HepG2 (cell line): Measurements from ENCODE around the gene WWC2. TPM values are rescaled to one million over a fixed set of nuclear protein-coding genes. Genes with fewer than 3 reads are reported as not detected.

Experiments
- ARHGAP35 ChIP-seq: sonication (generic); formaldehyde crosslinking; IDR thresholded peaks from 2 replicates; pipeline ENCODE4 v1.9.0; 2022; ENCODE audit warnings: mild to moderate bottlenecking, inconsistent platforms, moderate library complexity, missing genetic modification reagents, borderline replicate concordance
- ARID4A ChIP-seq: sonication (generic); formaldehyde crosslinking; IDR thresholded peaks from 2 replicates; pipeline ENCODE4 v1.5.0; 2020; ENCODE audit warnings: mild to moderate bottlenecking, missing genetic modification reagents, borderline replicate concordance
- GMEB2 ChIP-seq: IDR thresholded peaks from 2 replicates; pipeline ENCODE4 v1.6.1; 2016; ENCODE audit warnings: missing biosample characterization, missing genetic modification reagents, low read depth
- JARID2 ChIP-seq: sonication (generic); formaldehyde crosslinking; IDR thresholded peaks from 2 replicates; pipeline ENCODE4 v1.8.1; 2023; ENCODE audit warnings: missing genetic modification reagents, inconsistent platforms; ENCODE audit not compliant: insufficient replicate concordance
- MED13 ChIP-seq: sonication (generic); formaldehyde crosslinking; IDR thresholded peaks from 2 replicates; pipeline ENCODE4 v1.5.0; 2020; ENCODE audit warnings: missing genetic modification reagents
- MXD1 ChIP-seq: sonication (generic); formaldehyde crosslinking; IDR thresholded peaks from 2 replicates; pipeline ENCODE4 v1.4.0; 2020; ENCODE audit warnings: mild to moderate bottlenecking, missing genetic modification reagents
- REPIN1 ChIP-seq: sonication (generic); formaldehyde crosslinking; IDR thresholded peaks from 2 replicates; pipeline ENCODE4 v1.8.0; 2022; ENCODE audit warnings: missing genetic modification reagents, low read depth, mild to moderate bottlenecking, borderline replicate concordance
- SP2 ChIP-seq: sonication (generic); formaldehyde crosslinking; IDR thresholded peaks from 2 replicates; pipeline ENCODE4 v1.5.1; 2020; ENCODE audit warnings: mild to moderate bottlenecking, missing genetic modification reagents
- TP53 ChIP-seq: sonication (generic); formaldehyde crosslinking; conservative IDR thresholded peaks from 2 replicates; pipeline ENCODE4 v1.4.0; 2020; ENCODE audit warnings: missing genetic modification reagents
- U2AF2 ChIP-seq: fragments of 200-400 bp; formaldehyde crosslinking; IDR thresholded peaks from 2 replicates; pipeline ENCODE4 v1.6.1; 2017; ENCODE audit warnings: low read depth, mild to moderate bottlenecking, low read length
- XBP1 ChIP-seq: sonication (generic); formaldehyde crosslinking; IDR thresholded peaks from 2 replicates; pipeline ENCODE4 v1.5.0; 2020; ENCODE audit warnings: missing genetic modification reagents
- ZEB1 ChIP-seq: IDR thresholded peaks from 2 replicates; pipeline ENCODE4 v1.6.1; 2012; ENCODE audit warnings: mild to moderate bottlenecking, low read depth, inconsistent platforms; ENCODE audit not compliant: insufficient replicate concordance
- ZNF460 ChIP-seq: sonication (generic); formaldehyde crosslinking; IDR thresholded peaks from 2 replicates; pipeline ENCODE4 v1.5.1; 2020; ENCODE audit warnings: missing genetic modification reagents, mild to moderate bottlenecking, borderline replicate concordance
- ZNF484 ChIP-seq: sonication (generic); formaldehyde crosslinking; IDR thresholded peaks from 2 replicates; pipeline ENCODE4 v1.5.1; 2020; ENCODE audit warnings: mild to moderate bottlenecking, low read depth, missing genetic modification reagents, borderline replicate concordance
- ZNF572 ChIP-seq: sonication (generic); formaldehyde crosslinking; IDR thresholded peaks from 2 replicates; pipeline ENCODE4 v1.5.1; 2020; ENCODE audit warnings: mild to moderate bottlenecking, missing genetic modification reagents
- ZSCAN31 ChIP-seq: sonication (generic); formaldehyde crosslinking; IDR thresholded peaks from 2 replicates; pipeline ENCODE4 v1.5.0; 2020; ENCODE audit warnings: low read depth, mild to moderate bottlenecking, missing genetic modification reagents
- polyA plus RNA-seq, 8 experiments: library from polyadenylated mRNA; depleted of rRNA in 3 of 8; stranded (reverse) in 7 of 8; unstranded in 1 of 8; fragments of >200 nt; fragmentation: Illumina TruSeq in 4 of 8; extraction: Trizol in 4 of 8; gene quantifications; 2 replicates each; pipeline versions ENCODE4 v1.2.1 to v1.2.3, GENCODE V29; 2011 to 2016; ENCODE audit warnings: low read depth in 4 of 8, missing spikeins in 1 of 8, mixed read lengths in 1 of 8; ENCODE audit not compliant: insufficient read depth in 1 of 8
- total RNA-seq, 5 experiments: library from RNA; depleted of rRNA; stranded (reverse); fragments of >200 nt; fragmentation: Illumina TruSeq; extraction: Trizol; gene quantifications; 2 replicates each; pipeline ENCODE4 v1.2.3, GENCODE V29; 2016; ENCODE audit warnings: low read depth in 1 of 5
- TF ChIP-seq, protein P1 (sequence below): sonication (generic); formaldehyde crosslinking; IDR thresholded peaks from 2 replicates; pipeline ENCODE4 v1.4.0; 2020; ENCODE audit warnings: mild to moderate bottlenecking, missing genetic modification reagents
- TF ChIP-seq, protein P2 (sequence below): sonication (generic); formaldehyde crosslinking; IDR thresholded peaks from 2 replicates; pipeline ENCODE4 v1.8.1; 2023; ENCODE audit warnings: mild to moderate bottlenecking, inconsistent platforms, moderate library complexity, missing genetic modification reagents, borderline replicate concordance
- TF ChIP-seq, protein P3 (sequence below): sonication (generic); formaldehyde crosslinking; IDR thresholded peaks from 2 replicates; pipeline ENCODE4 v1.5.0; 2020; ENCODE audit warnings: mild to moderate bottlenecking, missing genetic modification reagents

WWC2 gene
- total and polyA plus RNA-seq, 2 of the 13 experiments (the other 11 are each of a cell fraction or from before 2014, with no cell fraction given): 40.0 to 50.1 TPM

DNA sequence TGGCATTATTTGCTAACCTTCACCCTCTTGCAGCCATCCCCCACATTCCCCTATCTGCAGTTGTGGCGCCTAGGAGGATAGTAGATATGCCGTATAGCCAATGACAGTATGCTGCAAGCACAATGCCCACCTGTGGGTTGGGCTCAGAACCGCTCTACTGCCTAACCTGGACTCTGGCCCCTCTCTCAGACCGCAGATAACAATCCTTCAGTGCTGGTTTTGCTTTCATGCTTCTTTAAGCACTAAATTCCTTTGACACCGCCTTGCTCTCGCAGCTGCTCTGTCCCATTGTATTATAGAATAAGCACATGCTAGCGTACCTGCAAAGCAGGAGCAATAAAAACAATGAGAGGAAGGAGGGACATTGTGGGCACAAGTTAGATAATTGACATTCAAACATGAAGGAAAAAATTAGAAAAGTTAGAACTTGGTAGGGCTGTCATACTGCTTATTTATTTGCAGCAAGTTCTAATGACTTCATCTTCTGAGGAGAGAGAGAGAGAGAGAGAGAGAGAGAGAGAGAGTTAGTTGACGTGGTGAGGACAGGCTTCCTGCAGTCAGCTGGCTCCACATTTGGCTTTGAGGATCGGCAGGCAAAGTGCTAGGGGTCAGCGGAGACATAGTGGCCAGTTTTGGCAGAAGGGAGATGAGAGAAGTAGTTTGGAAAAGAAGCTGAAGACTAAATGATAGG is 55.8 kb downstream of the WWC2 start (continued):
- no peak for TF ChIP-seq XBP1 (CRISPR knock-in tag)
- TF ChIP-seq ZNF484 (CRISPR knock-in tag): no peak
- no peak for TF ChIP-seq MXD1 (CRISPR knock-in tag)
- no peak for TF ChIP-seq ARHGAP35 (CRISPR knock-in tag)
- TF ChIP-seq U2AF2: no peak
- TF ChIP-seq JARID2 (CRISPR knock-in tag): no peak
- TF ChIP-seq SP2 (CRISPR knock-in tag): no peak
- no peak for TF ChIP-seq ZSCAN31
- TF ChIP-seq GMEB2 (CRISPR knock-in tag): no peak
- TF ChIP-seq, protein P1, sequence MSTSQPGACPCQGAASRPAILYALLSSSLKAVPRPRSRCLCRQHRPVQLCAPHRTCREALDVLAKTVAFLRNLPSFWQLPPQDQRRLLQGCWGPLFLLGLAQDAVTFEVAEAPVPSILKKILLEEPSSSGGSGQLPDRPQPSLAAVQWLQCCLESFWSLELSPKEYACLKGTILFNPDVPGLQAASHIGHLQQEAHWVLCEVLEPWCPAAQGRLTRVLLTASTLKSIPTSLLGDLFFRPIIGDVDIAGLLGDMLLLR (CRISPR knock-in tag): no peak
- TF ChIP-seq, protein P2, sequence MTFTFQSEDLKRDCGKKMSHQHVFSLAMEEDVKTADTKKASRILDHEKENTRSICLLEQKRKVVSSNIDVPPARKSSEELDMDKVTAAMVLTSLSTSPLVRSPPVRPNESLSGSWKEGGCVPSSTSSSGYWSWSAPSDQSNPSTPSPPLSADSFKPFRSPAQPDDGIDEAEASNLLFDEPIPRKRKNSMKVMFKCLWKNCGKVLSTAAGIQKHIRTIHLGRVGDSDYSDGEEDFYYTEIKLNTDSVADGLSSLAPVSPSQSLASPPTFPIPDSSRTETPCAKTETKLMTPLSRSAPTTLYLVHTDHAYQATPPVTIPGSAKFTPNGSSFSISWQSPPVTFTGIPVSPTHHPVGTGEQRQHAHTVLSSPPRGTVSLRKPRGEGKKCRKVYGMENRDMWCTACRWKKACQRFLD (CRISPR knock-in tag): no peak
- no peak for TF ChIP-seq ZEB1
- TF ChIP-seq, protein P3, sequence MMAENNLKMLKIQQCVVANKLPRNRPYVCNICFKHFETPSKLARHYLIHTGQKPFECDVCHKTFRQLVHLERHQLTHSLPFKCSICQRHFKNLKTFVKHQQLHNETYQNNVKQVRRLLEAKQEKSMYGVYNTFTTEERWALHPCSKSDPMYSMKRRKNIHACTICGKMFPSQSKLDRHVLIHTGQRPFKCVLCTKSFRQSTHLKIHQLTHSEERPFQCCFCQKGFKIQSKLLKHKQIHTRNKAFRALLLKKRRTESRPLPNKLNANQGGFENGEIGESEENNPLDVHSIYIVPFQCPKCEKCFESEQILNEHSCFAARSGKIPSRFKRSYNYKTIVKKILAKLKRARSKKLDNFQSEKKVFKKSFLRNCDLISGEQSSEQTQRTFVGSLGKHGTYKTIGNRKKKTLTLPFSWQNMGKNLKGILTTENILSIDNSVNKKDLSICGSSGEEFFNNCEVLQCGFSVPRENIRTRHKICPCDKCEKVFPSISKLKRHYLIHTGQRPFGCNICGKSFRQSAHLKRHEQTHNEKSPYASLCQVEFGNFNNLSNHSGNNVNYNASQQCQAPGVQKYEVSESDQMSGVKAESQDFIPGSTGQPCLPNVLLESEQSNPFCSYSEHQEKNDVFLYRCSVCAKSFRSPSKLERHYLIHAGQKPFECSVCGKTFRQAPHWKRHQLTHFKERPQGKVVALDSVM (CRISPR knock-in tag): no peak
- TF ChIP-seq ARID4A: peak; percentile 41; the same call in 1 of the 2 replicates
- TF ChIP-seq MED13 (CRISPR knock-in tag): no peak
- TF ChIP-seq ZNF460: no peak
- peak; percentile 55; the same call in 1 of the 2 replicates for TF ChIP-seq REPIN1 (CRISPR knock-in tag)
- no peak for TF ChIP-seq TP53
- no peak for TF ChIP-seq ZNF572
